Mammary epithelial cell (primary cell): ENCODE measurements around the gene ITM2A.

Source experiments
- EZH2 ChIP-seq: IDR thresholded peaks from 2 replicates; pipeline ENCODE4 v1.6.1; 2012; ENCODE audit warnings: low read length, inconsistent platforms, borderline replicate concordance
- TF ChIP-seq, protein P1 (sequence below), 2 donors: IDR thresholded peaks in 1 of 2; conservative IDR thresholded peaks in 1 of 2; 2 replicates each; pipeline ENCODE4 v1.5.1; 2011 to 2012; ENCODE audit warnings: inconsistent platforms in 2 of 2, low read length in 2 of 2, mild to moderate bottlenecking in 2 of 2, control low read depth in 1 of 2, low read depth in 1 of 2; ENCODE audit not compliant: insufficient read depth in 1 of 2; ENCODE audit errors: extremely low read depth in 1 of 2

GRCh38 chrX:79371101-79371500 is 4.0 kb upstream of the ITM2A start:
- TF ChIP-seq, protein P1, sequence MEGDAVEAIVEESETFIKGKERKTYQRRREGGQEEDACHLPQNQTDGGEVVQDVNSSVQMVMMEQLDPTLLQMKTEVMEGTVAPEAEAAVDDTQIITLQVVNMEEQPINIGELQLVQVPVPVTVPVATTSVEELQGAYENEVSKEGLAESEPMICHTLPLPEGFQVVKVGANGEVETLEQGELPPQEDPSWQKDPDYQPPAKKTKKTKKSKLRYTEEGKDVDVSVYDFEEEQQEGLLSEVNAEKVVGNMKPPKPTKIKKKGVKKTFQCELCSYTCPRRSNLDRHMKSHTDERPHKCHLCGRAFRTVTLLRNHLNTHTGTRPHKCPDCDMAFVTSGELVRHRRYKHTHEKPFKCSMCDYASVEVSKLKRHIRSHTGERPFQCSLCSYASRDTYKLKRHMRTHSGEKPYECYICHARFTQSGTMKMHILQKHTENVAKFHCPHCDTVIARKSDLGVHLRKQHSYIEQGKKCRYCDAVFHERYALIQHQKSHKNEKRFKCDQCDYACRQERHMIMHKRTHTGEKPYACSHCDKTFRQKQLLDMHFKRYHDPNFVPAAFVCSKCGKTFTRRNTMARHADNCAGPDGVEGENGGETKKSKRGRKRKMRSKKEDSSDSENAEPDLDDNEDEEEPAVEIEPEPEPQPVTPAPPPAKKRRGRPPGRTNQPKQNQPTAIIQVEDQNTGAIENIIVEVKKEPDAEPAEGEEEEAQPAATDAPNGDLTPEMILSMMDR (conservative IDR thresholded peaks at IDR 0.05 in 1 of 2, IDR thresholded peaks at IDR 0.05 in 1 of 2; ENCODE audit: extremely low read depth in 1 of 2, insufficient read depth in 1 of 2, low read depth in 1 of 2, low read length in 2 of 2) = no peak
- no peak for TF ChIP-seq EZH2
